Upper lobe of left lung (tissue), 6 donors: ENCODE results near the gene FKBP8. TPM values are rescaled to one million over a fixed set of nuclear protein-coding genes. Genes with fewer than 3 reads are reported as not detected.
A peak's percentile ranks its signal among the peaks of the same experiment; 100 is the strongest.

Source experiments
- ATAC-seq, 2 donors: fragments of 200-7000 bp; cut with Tn5 transposase; one replicate each; pipeline ENCODE4 v1.9.1; 2022; ENCODE audit warnings: mild to moderate bottlenecking in 2 of 2, moderate library complexity in 2 of 2; ENCODE audit not compliant: low FRiP score in 2 of 2
- DNase-seq, 2 donors: peaks; one replicate each; pipeline ENCODE4 v3.0.0-alpha.2; 2019 to 2020
- H3K27ac ChIP-seq, 4 donors: fragments of 200-600 bp; sonication (generic); one replicate each; pipeline ENCODE4 v1.5.1; 2016 to 2019
- H3K27me3 ChIP-seq, 4 donors: fragments of 200-600 bp; sonication (generic); one replicate each; pipeline ENCODE4 v1.5.1; 2017 to 2019
- H3K36me3 ChIP-seq, 4 donors: fragments of 200-600 bp; sonication (generic); one replicate each; pipeline ENCODE4 v1.5.1; 2016 to 2019
- H3K4me1 ChIP-seq, 4 donors: fragments of 200-600 bp; sonication (generic); one replicate each; pipeline ENCODE4 v1.5.1; 2018 to 2019
- H3K4me3 ChIP-seq, 4 donors: fragments of 200-600 bp; sonication (generic); one replicate each; pipeline ENCODE4 v1.5.1; 2017 to 2019; ENCODE audit warnings: mild to moderate bottlenecking in 2 of 4, moderate library complexity in 1 of 4
- H3K9me3 ChIP-seq, 4 donors: fragments of 200-600 bp; sonication (generic); one replicate each; pipeline ENCODE4 v1.5.1; 2018 to 2019
- EP300 ChIP-seq, 4 donors: sonication (generic); formaldehyde crosslinking; IDR thresholded peaks; one replicate each; pipeline ENCODE4 v1.5.1; 2017; ENCODE audit warnings: antibody characterized with exemption in 4 of 4, control low read depth in 2 of 4
- POLR2A ChIP-seq, 4 donors: fragments of 450-650 bp; IDR thresholded peaks; one replicate each; pipeline ENCODE4 v1.5.1; 2016 to 2017; ENCODE audit warnings: antibody characterized with exemption in 4 of 4, mild to moderate bottlenecking in 2 of 4
- POLR2AphosphoS5 ChIP-seq, 2 donors: sonication (generic); formaldehyde crosslinking; IDR thresholded peaks; one replicate each; pipeline ENCODE4 v1.5.1; 2017; ENCODE audit warnings: antibody characterized with exemption in 2 of 2
- WGBS, 2 donors: methylation state at CpG; one replicate each; pipeline ENCODE4 v1.1.5; 2017 to 2018; 5-methylcytosine and 5-hydroxymethylcytosine counted together
- total RNA-seq, 6 donors: library from RNA; depleted of rRNA in 4 of 6; stranded (reverse); fragments of >200 nt in 4 of 6; gene quantifications; one replicate each; pipeline versions ENCODE4 v1.1.0 to v1.2.1, GENCODE V29; 2016 to 2021
- TF ChIP-seq, protein P1 (sequence below), 6 experiments: fragments of 450-650 bp in 4 of 6; fragments of 200-600 bp in 2 of 6; sonication (generic) in 2 of 6; IDR thresholded peaks; one replicate each; pipeline ENCODE4 v1.5.1; 2016 to 2019; ENCODE audit warnings: antibody characterized with exemption in 6 of 6
- donor health status: DM: no; HTN: no; CAD: no; lungs with moderate emphysema.
- donor health status: DM: no; HTN: yes; CAD: no; lungs with severe emphysema.

The FKBP8 gene
- total RNA-seq, 6 donors from 2014 or later = 242 to 450 (median 284) TPM

DNA sequence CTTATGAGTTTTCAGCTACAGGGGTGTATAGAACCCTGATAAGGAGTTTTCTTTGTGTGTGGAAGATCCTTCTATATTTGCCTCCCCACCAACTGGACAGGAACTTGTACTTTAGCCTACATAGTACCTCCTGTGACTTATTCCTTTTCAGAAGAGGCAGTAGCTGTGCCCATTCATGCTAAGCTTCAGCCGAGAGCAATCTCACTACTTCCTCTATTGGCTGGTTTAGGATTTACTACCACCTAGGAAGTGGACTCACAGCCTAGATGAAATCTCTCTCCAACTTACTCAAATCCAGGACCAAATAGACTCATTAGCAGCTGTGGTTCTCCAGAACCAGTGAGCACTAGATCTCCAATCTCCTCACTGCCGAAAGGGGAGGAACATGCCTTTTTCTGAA is 42.9 kb upstream of the FKBP8 start:
- TF ChIP-seq, protein P1, sequence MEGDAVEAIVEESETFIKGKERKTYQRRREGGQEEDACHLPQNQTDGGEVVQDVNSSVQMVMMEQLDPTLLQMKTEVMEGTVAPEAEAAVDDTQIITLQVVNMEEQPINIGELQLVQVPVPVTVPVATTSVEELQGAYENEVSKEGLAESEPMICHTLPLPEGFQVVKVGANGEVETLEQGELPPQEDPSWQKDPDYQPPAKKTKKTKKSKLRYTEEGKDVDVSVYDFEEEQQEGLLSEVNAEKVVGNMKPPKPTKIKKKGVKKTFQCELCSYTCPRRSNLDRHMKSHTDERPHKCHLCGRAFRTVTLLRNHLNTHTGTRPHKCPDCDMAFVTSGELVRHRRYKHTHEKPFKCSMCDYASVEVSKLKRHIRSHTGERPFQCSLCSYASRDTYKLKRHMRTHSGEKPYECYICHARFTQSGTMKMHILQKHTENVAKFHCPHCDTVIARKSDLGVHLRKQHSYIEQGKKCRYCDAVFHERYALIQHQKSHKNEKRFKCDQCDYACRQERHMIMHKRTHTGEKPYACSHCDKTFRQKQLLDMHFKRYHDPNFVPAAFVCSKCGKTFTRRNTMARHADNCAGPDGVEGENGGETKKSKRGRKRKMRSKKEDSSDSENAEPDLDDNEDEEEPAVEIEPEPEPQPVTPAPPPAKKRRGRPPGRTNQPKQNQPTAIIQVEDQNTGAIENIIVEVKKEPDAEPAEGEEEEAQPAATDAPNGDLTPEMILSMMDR (IDR thresholded peaks at IDR 0.05) = no peak
- TF ChIP-seq EP300 (IDR thresholded peaks at IDR 0.05) (no peak), POLR2A (IDR thresholded peaks at IDR 0.05) (no peak), POLR2AphosphoS5 (IDR thresholded peaks at IDR 0.05) (no peak)
- Histone ChIP-seq H3K27ac (no peak overlapping the region), H3K4me1 (peaks cover 19 to 29% (median 22%) of the 10 kb centered on the region in 4 donors), H3K9me3 (no peaks in the 10 kb centered on the region), H3K4me3 (no peak overlapping the region), H3K27me3 (no peaks in the 10 kb centered on the region), H3K36me3 (peaks cover 0 to 10% (median 7%) of the 10 kb centered on the region in 4 donors)
- DNase-seq (no peak), ATAC-seq (no peak)
- 52 to 60% methylated on average over 2 of the region's 2 CpGs for WGBS, 2 donors

DNA sequence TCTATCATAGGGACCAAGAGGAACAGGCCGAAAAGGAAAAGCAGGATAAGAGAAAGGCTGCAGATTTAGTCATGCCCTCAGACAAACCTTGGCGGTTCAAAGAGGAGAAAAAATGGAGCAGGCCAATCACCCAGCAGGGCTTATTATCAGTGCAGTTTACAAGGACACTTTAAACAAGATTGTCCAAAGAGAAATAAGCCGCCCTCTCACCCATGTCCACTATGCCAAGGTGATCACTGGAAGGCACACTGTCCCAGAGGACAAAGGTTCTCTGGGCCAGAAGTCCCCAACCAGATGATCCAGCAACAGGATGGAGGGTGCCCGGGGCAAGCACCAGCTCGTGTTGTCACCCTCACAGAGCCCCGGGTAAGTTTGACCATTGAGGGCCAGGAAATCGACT is 36.9 kb upstream of the FKBP8 start:
- H3K9me3 ChIP-seq = no peaks in the 10 kb centered on the region
- DNase-seq (no peak), ATAC-seq (no peak)
- H3K27ac ChIP-seq = no peak overlapping the region
- no peak overlapping the region for H3K4me3 ChIP-seq
- 67 to 80% methylated on average over 7 of the region's 7 CpGs for WGBS, 2 donors
- no peaks in the 10 kb centered on the region for H3K27me3 ChIP-seq
- TF ChIP-seq EP300 (IDR thresholded peaks at IDR 0.05) (no peak), POLR2AphosphoS5 (IDR thresholded peaks at IDR 0.05) (no peak), POLR2A (IDR thresholded peaks at IDR 0.05) (no peak)
- TF ChIP-seq, protein P1 (IDR thresholded peaks at IDR 0.05) = no peak
- peaks cover under 1 to 32% (median 17%) of the 10 kb centered on the region in 4 donors for H3K36me3 ChIP-seq
- H3K4me1 ChIP-seq = no peaks in the 10 kb centered on the region

DNA sequence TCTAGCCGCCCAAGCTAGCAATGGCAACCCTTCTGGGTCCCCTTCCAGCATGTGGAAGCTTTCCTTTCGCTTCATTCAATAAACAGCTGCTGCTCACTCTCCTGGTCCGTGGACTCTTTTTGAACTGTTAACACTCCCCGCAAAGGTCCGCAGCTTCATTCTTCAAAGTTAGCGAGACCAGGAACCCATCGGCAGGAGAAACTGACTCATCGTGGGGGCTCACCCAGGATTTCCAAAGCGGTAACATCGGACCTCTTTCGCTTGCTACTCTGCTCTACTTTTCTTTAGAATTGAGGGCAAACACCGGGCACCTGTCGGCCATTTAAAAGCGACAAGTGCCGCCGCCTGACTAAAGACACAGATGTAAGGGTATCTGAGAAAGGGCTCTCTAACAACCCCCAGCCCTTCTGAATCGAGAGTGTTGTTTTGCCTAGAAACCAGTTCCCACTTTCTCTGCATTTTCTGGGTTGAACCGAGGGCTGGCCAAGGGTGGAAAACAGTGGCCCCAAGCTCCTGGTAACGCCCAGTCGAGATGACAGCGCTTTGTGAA is 34.1 kb upstream of the FKBP8 start:
- Histone ChIP-seq H3K36me3 (peaks cover 11 to 56% (median 36%) of the 10 kb centered on the region in 4 donors), H3K4me3 (no peak overlapping the region), H3K9me3 (no peaks in the 10 kb centered on the region), H3K27ac (no peak overlapping the region), H3K4me1 (peaks cover 12 to 14% (median 12%) of the 10 kb centered on the region in 4 donors), H3K27me3 (no peaks in the 10 kb centered on the region)
- DNase-seq = no peak
- WGBS, 2 donors = 86 to 90% methylated on average over 21 of the region's 21 CpGs
- ATAC-seq = no peak
- TF ChIP-seq POLR2AphosphoS5 (IDR thresholded peaks at IDR 0.05) = no peak
- no peak for TF ChIP-seq POLR2A (IDR thresholded peaks at IDR 0.05)
- TF ChIP-seq, protein P1 (IDR thresholded peaks at IDR 0.05) = no peak
- no peak for TF ChIP-seq EP300 (IDR thresholded peaks at IDR 0.05)

DNA sequence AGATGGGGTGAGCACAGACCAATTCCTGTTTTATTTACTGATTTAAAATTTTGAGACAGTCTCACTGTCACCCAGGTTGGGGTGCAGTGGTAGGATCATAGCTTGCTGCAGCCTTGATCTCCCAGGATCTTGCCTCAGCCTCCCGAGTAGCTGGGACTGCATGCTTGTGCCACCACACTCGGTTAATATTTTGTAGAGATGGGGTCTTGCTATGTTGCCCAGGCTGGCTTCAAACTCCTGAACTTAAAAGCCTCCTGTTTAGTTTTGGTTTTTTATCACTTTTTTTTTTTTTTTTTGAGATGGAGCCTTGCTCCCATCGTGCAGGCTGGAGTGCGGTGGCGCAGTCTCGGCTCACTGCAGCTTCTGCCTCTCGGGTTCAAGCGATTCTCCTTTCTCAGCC is 33.0 kb upstream of the FKBP8 start:
- H3K27me3 ChIP-seq = no peaks in the 10 kb centered on the region
- H3K9me3 ChIP-seq = no peaks in the 10 kb centered on the region
- H3K36me3 ChIP-seq = peaks cover 11 to 56% (median 36%) of the 10 kb centered on the region in 4 donors
- H3K4me3 ChIP-seq = no peak overlapping the region
- no peak overlapping the region for H3K27ac ChIP-seq
- 97 to 98% methylated on average over 7 to 8 of the region's 8 CpGs for WGBS, 2 donors
- DNase-seq = no peak
- ATAC-seq = no peak
- H3K4me1 ChIP-seq = peaks cover 14 to 17% (median 17%) of the 10 kb centered on the region in 4 donors
- TF ChIP-seq, protein P1 (IDR thresholded peaks at IDR 0.05) = no peak
- TF ChIP-seq POLR2A (IDR thresholded peaks at IDR 0.05) = no peak

DNA sequence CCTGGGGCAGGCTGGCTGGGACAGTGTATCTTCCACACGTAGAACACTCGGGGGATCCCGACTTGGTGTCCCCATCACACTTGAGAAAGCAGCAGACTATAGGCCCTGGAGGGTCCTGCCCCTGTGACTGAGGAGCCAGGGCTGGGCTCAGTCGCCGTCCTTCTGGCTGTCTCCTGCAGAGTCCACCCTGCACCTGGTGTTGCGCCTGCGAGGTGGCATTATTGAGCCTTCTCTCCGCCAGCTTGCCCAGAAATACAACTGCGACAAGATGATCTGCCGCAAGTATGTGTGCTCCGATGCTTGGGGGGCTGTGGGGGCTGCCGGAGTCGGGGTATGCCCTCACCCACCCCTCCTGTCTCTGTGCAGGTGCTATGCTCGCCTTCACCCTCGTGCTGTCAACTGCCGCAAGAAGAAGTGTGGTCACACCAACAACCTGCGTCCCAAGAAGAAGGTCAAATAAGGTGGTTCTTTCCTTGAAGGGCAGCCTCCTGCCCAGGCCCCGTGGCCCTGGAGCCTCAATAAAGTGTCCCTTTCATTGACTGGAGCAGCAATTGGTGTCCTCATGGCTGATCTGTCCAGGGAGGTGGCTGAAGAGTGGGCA is 31.4 kb upstream of the FKBP8 start:
- H3K27me3 ChIP-seq = no peaks in the 10 kb centered on the region
- ATAC-seq (no peak), DNase-seq (peak in 1 of 2 donors; percentile 41)
- no peak for TF ChIP-seq POLR2AphosphoS5 (IDR thresholded peaks at IDR 0.05)
- TF ChIP-seq POLR2A (IDR thresholded peaks at IDR 0.05) = no peak
- no peak for TF ChIP-seq EP300 (IDR thresholded peaks at IDR 0.05)
- TF ChIP-seq, protein P1 (IDR thresholded peaks at IDR 0.05) = no peak
- H3K27ac ChIP-seq = no peak overlapping the region
- H3K9me3 ChIP-seq = no peaks in the 10 kb centered on the region
- no peak overlapping the region for H3K4me3 ChIP-seq
- peaks cover 11 to 56% (median 36%) of the 10 kb centered on the region in 4 donors for H3K36me3 ChIP-seq
- WGBS, 2 donors = 94 to 95% methylated on average over 5 to 18 of the region's 18 CpGs
- H3K4me1 ChIP-seq = peaks cover 18 to 24% (median 20%) of the 10 kb centered on the region in 4 donors
